SK-N-SH (cell line): ENCODE measurements around the gene LAPTM5.

Experiments
- CTCF ChIP-seq: fragments of 200-600 bp; sonication (generic); IDR thresholded peaks from 2 replicates; pipeline ENCODE4 v1.6.1; 2017; ENCODE audit warnings: antibody characterized with exemption, mild to moderate bottlenecking, moderate library complexity
- EP300 ChIP-seq, 2 experiments: IDR thresholded peaks; 2 replicates each; pipeline versions ENCODE4 v1.4.0 to v1.6.1; 2012; ENCODE audit warnings: borderline replicate concordance in 1 of 2, low read depth in 1 of 2, low read length in 1 of 2
- FOXM1 ChIP-seq: IDR thresholded peaks from 2 replicates; pipeline ENCODE4 v1.4.0; 2012; ENCODE audit warnings: low read depth, mild to moderate bottlenecking
- GATA2 ChIP-seq: sonication (generic); formaldehyde crosslinking; IDR thresholded peaks from 2 replicates; pipeline ENCODE4 v1.5.0; 2020; ENCODE audit warnings: mild to moderate bottlenecking, missing genetic modification reagents
- MEF2A ChIP-seq: IDR thresholded peaks from 2 replicates; pipeline ENCODE4 v1.4.0; 2012; ENCODE audit warnings: low read depth, borderline replicate concordance
- POLR2AphosphoS5 ChIP-seq: IDR thresholded peaks from 2 replicates; pipeline ENCODE4 v1.6.1; 2012; ENCODE audit warnings: low read depth, low read length
- RAD21 ChIP-seq: IDR thresholded peaks from 2 replicates; pipeline ENCODE4 v1.6.1; 2012; ENCODE audit warnings: mild to moderate bottlenecking, low read length
- TAF1 ChIP-seq: IDR thresholded peaks from 2 replicates; pipeline ENCODE4 v1.6.1; 2012; ENCODE audit warnings: low read depth, mild to moderate bottlenecking, low read length, moderate library complexity, borderline replicate concordance
- YY1 ChIP-seq: IDR thresholded peaks from 2 replicates; pipeline ENCODE4 v1.4.0; 2012; ENCODE audit warnings: low read depth, mild to moderate bottlenecking
- ZBTB33 ChIP-seq: IDR thresholded peaks from 2 replicates; pipeline ENCODE4 v1.4.0; 2012; ENCODE audit warnings: low read depth, borderline replicate concordance

- no peak for TF ChIP-seq EP300 (IDR thresholded peaks at IDR 0.05; ENCODE audit: borderline replicate concordance in 1 of 2, low read depth in 1 of 2, low read length in 1 of 2)
- TF ChIP-seq RAD21, result no peak
- no peak for TF ChIP-seq CTCF
- no peak for TF ChIP-seq FOXM1
- no peak for TF ChIP-seq GATA2
- TF ChIP-seq TAF1, result no peak
- no peak for TF ChIP-seq ZBTB33
- TF ChIP-seq MEF2A, result no peak
- no peak for TF ChIP-seq POLR2AphosphoS5
- TF ChIP-seq YY1, result no peak
Observed at GRCh38 chr1:30774550-30775432, 17.2 kb upstream of the LAPTM5 start.
